Mucosa of stomach (tissue), 1 donor: ENCODE results near the gene INPP4B.
"Not testable (repeated sequence)": the region's sequence is repeated elsewhere in the genome, so short reads cannot be mapped to it uniquely, and the experiment has no call there.

Experiments used
- H3K27me3 ChIP-seq: one replicate; pipeline ENCODE4 v1.7.0; 2013; ENCODE audit warnings: mild to moderate bottlenecking, low read length; ENCODE audit not compliant: control insufficient read depth, insufficient read depth
- H3K36me3 ChIP-seq: one replicate; pipeline ENCODE4 v1.7.0; 2013; ENCODE audit warnings: low read length; ENCODE audit not compliant: control insufficient read depth, insufficient read depth
- H3K4me1 ChIP-seq: one replicate; pipeline ENCODE4 v1.7.0; 2013; ENCODE audit warnings: mild to moderate bottlenecking, low read length; ENCODE audit not compliant: control insufficient read depth, insufficient read depth
- H3K4me3 ChIP-seq: one replicate; pipeline ENCODE4 v1.7.0; 2013; ENCODE audit warnings: low read length
- H3K9ac ChIP-seq: one replicate; pipeline ENCODE4 v1.7.0; 2013; ENCODE audit warnings: mild to moderate bottlenecking, low read length, moderate library complexity
- H3K9me3 ChIP-seq: one replicate; pipeline ENCODE4 v1.7.0; 2013; ENCODE audit warnings: mild to moderate bottlenecking, low read length, moderate library complexity; ENCODE audit not compliant: control insufficient read depth
- donor health status: Pancreatic carcinoma.

The INPP4B gene

GRCh38 chr4:142081025-142081424 lies 765.1 kb downstream of the INPP4B start:
- H3K9ac ChIP-seq: no peak overlapping the region
- no peak overlapping the region for H3K4me3 ChIP-seq
- H3K36me3 ChIP-seq: no peaks in the 10 kb centered on the region
- no peaks in the 10 kb centered on the region for H3K9me3 ChIP-seq
- H3K27me3 ChIP-seq: no peaks in the 10 kb centered on the region
- no peaks in the 10 kb centered on the region for H3K4me1 ChIP-seq

DNA sequence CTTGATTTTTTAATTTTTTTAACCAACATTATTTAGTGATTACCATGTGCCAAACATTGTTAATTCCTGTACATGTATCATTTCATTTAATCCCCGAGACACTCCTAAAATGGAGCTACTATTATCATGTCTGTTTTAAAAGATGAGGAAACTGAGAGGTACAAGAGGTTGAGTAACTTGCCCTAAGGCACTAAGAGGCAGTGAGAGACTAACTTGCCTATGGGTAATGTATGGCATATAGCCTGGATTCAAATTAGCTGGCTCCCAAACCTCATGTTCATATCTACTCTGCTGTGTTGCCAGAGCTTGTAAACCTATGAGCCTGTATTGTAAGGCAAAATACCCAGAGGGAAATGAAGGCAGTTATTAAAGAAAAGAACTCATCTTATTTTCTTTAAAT lies 766.1 kb downstream of the INPP4B start:
- Histone ChIP-seq H3K4me1 (no peaks in the 10 kb centered on the region), H3K9ac (no peak overlapping the region), H3K4me3 (no peak overlapping the region), H3K27me3 (no peaks in the 10 kb centered on the region), H3K36me3 (no peaks in the 10 kb centered on the region), H3K9me3 (no peaks in the 10 kb centered on the region)

DNA sequence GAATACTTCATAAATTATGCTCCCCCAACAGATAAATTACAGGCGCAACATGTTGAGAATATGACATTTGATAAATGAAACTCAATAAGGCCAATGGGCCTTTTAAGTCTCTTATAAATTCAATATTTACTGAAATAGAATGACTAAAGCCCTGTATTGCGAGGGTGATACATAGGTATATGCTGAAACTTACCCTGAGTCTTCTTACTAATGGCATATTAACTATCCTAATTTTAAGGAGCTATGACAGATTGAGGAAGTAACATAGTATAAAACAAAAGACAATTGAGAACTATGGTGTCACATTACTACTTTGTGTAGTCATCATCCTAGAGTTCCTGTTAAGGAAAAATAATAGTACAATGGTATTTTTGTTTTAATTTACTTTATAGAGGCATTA lies 769.1 kb downstream of the INPP4B start:
- no peak overlapping the region for H3K9ac ChIP-seq
- H3K27me3 ChIP-seq: no peaks in the 10 kb centered on the region

GRCh38 chr4:142068304-142068703 lies 777.8 kb downstream of the INPP4B start:
- H3K9ac ChIP-seq, H3K9me3 ChIP-seq, H3K36me3 ChIP-seq, H3K4me3 ChIP-seq, H3K4me1 ChIP-seq, H3K27me3 ChIP-seq: not testable (repeated sequence)

More for the DNA sequence above, 769.1 kb downstream of the INPP4B start:
- no peaks in the 10 kb centered on the region for H3K4me1 ChIP-seq
- H3K9me3 ChIP-seq: no peaks in the 10 kb centered on the region
- no peaks in the 10 kb centered on the region for H3K36me3 ChIP-seq
- no peak overlapping the region for H3K4me3 ChIP-seq

- not testable (repeated sequence) for H3K4me3 ChIP-seq, H3K9me3 ChIP-seq, H3K4me1 ChIP-seq, H3K27me3 ChIP-seq, H3K36me3 ChIP-seq, H3K9ac ChIP-seq
Measured at GRCh38 chr4:142066562-142066961, 779.5 kb downstream of the INPP4B start.

- H3K27me3 ChIP-seq: no peaks in the 10 kb centered on the region
- H3K4me3 ChIP-seq: no peak overlapping the region
- H3K36me3 ChIP-seq: no peaks in the 10 kb centered on the region
- no peaks in the 10 kb centered on the region for H3K9me3 ChIP-seq
- no peaks in the 10 kb centered on the region for H3K4me1 ChIP-seq
- no peak overlapping the region for H3K9ac ChIP-seq
Measured at GRCh38 chr4:142065086-142065647, 780.9 kb downstream of the INPP4B start.

DNA sequence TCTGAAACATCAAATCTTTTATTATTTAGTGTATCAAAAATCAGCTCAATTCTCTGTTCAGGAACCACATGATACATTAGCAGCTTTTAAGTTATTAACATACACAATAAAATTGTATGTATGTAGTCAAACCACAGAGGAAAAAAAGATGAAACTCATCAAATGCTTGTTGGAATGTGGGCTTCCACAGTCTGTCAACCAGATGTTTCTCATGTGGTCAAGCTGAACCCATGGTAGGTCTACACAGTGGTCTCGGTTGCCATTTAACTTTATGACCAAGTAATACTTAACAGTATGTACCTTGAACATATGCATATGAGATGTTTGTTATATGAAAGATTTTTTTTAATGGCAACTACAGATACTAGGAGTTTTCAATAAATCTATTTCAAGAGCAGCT lies 781.9 kb downstream of the INPP4B start:
- no peaks in the 10 kb centered on the region for H3K9me3 ChIP-seq
- no peaks in the 10 kb centered on the region for H3K36me3 ChIP-seq
- no peaks in the 10 kb centered on the region for H3K27me3 ChIP-seq
- H3K9ac ChIP-seq: no peak overlapping the region
- no peak overlapping the region for H3K4me3 ChIP-seq
- no peaks in the 10 kb centered on the region for H3K4me1 ChIP-seq

DNA sequence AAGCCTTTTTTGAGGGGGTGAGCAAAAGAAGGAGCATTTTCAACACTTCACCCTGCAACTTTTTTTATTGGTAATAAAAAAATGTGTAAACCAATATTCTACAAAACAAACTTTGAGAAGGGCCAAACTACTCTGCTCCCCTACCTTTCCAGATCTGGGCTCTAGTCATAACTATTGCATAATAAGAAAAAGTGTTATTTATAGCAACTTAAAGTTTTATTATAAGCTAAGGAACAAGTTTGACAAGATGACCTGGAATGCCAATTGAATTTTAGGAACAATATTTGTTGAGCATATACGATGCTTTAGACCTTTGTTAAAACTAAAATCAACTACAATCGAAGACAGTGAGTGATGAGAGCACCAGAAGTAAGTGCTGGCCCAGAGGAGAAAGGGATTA lies 800.1 kb downstream of the INPP4B start:
- no peaks in the 10 kb centered on the region for H3K27me3 ChIP-seq
- H3K4me3 ChIP-seq: no peak overlapping the region
- H3K4me1 ChIP-seq: no peaks in the 10 kb centered on the region
- no peak overlapping the region for H3K9ac ChIP-seq
- no peaks in the 10 kb centered on the region for H3K36me3 ChIP-seq
- H3K9me3 ChIP-seq: no peaks in the 10 kb centered on the region

- no peak overlapping the region for H3K4me3 ChIP-seq
- H3K9me3 ChIP-seq: no peaks in the 10 kb centered on the region
- H3K36me3 ChIP-seq: no peaks in the 10 kb centered on the region
- H3K9ac ChIP-seq: no peak overlapping the region
- H3K4me1 ChIP-seq: no peaks in the 10 kb centered on the region
- no peaks in the 10 kb centered on the region for H3K27me3 ChIP-seq
Measured at GRCh38 chr4:142044271-142044670, 801.8 kb downstream of the INPP4B start.

DNA sequence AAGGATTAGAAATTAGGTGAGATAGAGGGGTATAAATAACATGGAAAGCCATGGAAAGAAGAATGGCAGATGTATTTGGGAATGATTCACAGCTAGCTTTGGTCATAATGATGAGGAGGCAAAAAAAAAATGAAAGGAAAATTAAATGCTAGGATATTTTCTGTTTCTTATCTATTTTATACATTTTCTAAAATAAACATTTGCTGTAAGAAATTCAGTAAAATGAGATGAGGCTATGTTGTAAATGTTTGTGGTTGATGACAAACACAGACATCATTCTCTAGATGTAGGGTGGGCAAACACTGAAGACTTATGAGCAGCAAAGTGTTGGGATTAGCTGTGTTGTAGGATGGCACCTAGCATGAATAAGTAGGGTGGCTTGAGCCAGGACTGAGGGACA lies 802.6 kb downstream of the INPP4B start:
- Histone ChIP-seq H3K9ac (no peak overlapping the region), H3K4me1 (no peaks in the 10 kb centered on the region), H3K9me3 (no peaks in the 10 kb centered on the region), H3K36me3 (no peaks in the 10 kb centered on the region), H3K27me3 (no peaks in the 10 kb centered on the region), H3K4me3 (no peak overlapping the region)

GRCh38 chr4:142041788-142042187 lies 804.3 kb downstream of the INPP4B start:
- Histone ChIP-seq H3K36me3 (no peaks in the 10 kb centered on the region), H3K4me3 (no peak overlapping the region), H3K9ac (no peak overlapping the region), H3K27me3 (no peaks in the 10 kb centered on the region), H3K9me3 (no peaks in the 10 kb centered on the region), H3K4me1 (peaks cover 5% of the 10 kb centered on the region)

DNA sequence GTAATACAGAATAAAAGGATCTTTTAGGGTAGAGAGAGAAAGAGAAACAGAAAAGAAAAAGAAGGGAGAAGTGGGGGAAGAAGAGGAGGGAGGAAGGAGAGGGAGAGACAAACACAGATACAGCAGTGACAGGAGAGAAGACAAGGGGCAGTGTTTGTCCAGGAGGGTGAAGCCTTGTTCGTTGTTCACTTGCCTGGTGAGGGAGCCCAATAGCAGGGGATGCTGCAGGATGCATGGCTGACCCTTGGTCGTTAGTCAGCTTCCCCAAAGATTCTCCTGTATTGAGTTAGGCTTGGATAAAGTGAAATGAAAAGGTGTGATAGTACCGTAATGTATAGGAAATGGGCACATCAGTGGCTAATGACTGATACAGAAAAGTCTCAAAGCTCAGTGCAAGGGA lies 806.1 kb downstream of the INPP4B start:
- Histone ChIP-seq H3K4me1 (peaks cover 5% of the 10 kb centered on the region), H3K9me3 (no peaks in the 10 kb centered on the region), H3K9ac (no peak overlapping the region), H3K36me3 (no peaks in the 10 kb centered on the region), H3K4me3 (no peak overlapping the region), H3K27me3 (no peaks in the 10 kb centered on the region)
